Iris pigment epithelial cell (primary cell): ENCODE data around the gene PNPLA8.
"Not testable (repeated sequence)": the region's sequence is repeated elsewhere in the genome, so short reads cannot be mapped to it uniquely, and the experiment has no call there.

Experiments
- DNase-seq: peaks from one replicate; pipeline ENCODE4 v3.0.0-alpha.2; 2011; ENCODE audit warnings: low read depth

Gene PNPLA8, protein sequence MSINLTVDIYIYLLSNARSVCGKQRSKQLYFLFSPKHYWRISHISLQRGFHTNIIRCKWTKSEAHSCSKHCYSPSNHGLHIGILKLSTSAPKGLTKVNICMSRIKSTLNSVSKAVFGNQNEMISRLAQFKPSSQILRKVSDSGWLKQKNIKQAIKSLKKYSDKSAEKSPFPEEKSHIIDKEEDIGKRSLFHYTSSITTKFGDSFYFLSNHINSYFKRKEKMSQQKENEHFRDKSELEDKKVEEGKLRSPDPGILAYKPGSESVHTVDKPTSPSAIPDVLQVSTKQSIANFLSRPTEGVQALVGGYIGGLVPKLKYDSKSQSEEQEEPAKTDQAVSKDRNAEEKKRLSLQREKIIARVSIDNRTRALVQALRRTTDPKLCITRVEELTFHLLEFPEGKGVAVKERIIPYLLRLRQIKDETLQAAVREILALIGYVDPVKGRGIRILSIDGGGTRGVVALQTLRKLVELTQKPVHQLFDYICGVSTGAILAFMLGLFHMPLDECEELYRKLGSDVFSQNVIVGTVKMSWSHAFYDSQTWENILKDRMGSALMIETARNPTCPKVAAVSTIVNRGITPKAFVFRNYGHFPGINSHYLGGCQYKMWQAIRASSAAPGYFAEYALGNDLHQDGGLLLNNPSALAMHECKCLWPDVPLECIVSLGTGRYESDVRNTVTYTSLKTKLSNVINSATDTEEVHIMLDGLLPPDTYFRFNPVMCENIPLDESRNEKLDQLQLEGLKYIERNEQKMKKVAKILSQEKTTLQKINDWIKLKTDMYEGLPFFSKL

DNA sequence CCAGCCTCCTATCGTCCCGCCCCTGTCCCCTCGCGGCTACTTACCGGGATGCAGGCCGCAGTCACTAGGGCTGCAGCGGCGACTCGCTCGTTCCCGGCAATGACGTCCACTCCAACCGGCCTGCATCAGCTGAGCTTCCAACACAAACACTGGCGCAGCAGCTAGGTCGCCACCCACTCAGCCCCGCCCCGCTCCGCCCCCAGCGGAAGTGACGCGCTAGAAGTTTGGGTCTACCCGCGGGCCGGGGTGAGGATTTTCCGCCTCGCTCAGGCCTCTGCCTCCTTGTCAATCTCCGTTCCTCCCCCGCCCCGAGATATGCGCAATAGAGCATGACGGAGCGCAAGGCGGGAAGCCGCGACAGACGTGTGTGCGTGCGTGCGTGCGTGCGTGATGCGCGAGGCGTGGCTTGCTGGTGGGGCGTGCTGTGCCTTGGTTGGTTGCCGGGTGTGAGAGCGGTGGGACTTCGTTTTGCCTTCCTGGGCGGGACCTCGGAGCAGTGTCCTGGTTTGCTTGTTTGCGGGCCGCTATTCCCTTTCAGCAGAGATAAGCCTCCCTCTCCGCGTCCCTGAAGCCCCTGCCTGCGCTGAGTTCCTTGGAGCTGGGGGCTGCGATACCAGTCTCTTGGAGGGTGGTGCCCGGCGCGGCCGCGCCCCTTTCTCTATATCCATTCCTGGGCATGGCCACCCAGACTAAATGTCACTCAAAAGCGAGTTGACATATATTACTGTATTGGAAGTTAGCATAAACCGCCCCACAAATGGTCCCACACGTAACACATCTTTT is at the start of gene PNPLA8:
PNPLA8 (minus strand) TSS at position 151 of the 783 bp plus-strand sequence. CDS start 10,644 bp downstream, outside the sequence.
- DNase-seq, result peak; percentile 100

DNA sequence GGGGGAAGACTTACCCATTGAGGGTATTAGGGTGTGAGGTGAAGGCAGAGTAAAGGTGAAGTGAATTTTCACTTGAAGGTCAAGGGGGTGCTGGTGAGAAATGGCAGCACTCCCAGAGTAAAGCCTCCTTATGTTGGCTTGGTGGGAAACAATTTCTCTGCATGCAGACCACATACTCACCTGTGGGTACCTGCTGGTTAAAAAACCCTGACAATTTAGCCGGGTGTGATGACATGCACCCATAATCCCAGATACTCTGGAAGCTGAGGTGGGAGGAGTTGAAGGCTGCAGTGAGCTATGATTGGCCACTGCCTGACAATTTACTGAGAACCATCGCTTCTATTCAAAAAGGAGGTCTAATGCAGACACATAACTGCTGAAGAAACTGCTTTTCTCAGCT is 49.2 kb upstream of the PNPLA8 start:
- no peak for DNase-seq

DNA sequence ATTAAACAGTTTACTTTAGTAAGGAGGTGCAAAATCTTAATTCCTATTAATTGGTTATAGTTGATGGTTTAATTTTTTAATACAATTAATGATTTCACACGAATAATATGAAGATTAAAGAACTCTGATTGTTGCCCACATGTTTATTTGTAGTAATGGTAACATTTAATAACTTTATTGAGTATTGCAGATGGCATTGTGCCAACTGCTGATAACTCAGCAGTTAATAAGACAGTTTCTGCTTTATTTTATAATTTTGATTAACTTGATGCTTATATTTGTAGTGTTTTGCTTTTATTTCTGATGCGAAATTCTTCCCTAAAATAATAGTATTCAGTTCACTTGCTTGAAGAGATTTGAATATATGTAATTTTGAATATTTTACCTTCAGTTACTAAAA is 46.5 kb upstream of the PNPLA8 start:
- no peak for DNase-seq

DNA sequence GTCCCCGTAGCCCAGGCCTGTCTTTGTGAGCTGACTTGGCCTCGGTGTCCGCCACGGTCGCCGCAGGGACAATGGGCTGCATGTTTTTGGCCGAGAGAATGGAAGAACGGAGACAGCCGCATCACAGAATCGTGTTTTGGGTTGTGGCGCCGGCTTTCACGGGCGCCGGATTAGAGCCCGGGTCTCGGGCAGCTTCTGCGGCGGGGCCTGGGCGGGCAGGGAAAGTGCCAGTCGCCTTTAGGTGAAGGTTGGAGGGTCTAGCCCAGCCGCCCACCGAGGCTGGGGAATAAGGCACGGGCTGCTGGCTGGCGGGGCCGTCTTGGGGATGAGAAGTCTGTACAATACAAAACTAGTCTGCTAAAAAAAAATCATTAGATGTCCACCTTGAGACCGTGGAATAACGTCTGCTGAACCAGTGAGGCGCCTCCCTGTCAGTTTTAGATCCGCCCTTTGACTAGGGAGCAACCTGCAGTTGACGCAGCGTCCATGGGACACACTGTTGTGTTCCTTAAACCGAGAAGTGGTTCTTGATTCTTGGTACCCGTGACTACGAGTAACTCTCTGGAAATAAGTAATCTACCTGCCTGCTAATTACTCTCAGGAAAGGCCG is 44.3 kb upstream of the PNPLA8 start:
- peak; percentile 62 for DNase-seq

DNA sequence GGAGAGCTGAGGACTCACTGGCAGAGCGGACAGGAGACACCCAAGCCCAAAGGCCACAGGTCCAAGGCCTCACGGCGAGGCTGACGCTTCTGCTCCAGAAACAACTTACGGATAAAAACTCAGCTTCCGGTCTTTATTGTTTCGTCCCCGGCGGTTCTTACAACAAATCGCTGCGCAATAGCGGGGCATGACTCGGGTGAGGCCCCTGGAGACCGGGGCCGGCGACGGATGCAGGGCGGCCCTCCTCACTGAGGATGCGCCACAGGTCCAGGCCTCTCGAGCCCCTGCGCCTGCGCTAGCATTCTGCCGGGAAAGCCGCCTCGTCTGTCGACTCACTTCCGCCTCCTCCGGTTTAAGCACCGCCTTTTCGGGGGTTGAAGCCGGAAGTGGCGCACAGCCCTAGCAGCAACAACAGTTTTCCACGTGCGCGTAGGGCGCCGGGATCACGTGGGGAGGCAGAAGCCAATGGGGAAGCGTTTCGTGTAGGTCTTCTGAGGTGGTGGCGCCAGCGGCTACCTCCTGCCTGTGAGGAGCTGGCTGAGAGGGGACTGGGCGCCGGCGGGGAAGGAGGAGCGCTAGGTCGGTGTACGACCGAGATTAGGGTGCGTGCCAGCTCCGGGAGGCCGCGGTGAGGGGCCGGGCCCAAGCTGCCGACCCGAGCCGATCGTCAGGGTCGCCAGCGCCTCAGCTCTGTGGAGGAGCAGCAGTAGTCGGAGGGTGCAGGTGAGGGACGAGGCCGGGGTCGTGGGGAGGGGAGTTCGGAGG is 43.6 kb upstream of the PNPLA8 start, which contains the start of the genes DNAJB9 and THAP5:
DNAJB9 (plus strand) TSS at position 494 of the 765 bp plus-strand sequence. CDS start 1,853 bp downstream, outside the sequence.
THAP5 (minus strand) TSS at position 326 of the 765 bp plus-strand sequence; CDS start at position 189, 137 bp downstream.
- peak; percentile 100 for DNase-seq

DNA sequence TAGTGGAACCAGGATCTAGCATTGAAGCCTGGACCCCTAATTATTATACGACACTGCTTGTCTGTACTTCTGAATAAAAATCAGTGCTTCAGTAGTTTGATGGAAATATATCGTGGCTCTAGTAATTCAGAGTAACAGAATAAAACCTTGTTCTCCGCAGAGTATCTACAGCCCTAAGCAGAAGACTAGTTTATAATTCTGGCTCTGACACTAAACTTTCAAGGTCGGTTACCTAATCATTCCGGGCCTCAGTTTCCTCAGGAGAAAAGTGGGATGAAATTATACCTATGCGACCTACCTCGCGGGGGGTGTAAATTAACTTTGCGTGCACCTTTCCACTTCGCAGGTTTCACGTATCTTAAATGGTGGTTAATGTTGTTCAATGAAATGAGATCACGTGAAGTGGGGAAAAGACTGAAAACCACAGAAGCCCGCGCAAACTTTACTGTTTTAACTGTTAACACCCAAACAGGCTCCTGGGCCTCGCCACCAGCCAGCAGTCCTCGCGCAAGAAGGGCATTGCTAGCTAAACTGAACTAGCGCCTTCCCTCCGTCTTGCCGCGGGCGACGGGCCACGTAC is 43.0 kb upstream of the PNPLA8 start:
- DNase-seq, result no peak

DNA sequence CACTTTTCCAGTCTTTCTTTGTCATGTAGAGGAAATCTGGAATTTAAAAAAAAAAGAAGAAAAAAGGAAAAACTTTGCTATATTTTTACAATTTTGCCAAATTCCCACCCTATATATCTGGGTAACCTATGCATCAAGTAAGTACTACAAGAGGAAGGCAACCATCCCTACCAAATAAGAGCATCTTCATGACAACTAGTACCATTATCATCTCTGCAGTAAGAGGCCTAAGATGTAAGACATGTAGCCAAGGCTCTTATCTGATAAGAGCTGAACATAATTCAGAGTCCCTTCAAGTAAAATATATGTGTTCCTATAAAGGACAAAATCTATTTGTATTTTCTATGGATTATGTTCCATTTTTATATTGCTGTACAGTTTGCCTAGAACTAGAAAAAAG is 40.1 kb upstream of the PNPLA8 start:
- DNase-seq, result no peak

DNA sequence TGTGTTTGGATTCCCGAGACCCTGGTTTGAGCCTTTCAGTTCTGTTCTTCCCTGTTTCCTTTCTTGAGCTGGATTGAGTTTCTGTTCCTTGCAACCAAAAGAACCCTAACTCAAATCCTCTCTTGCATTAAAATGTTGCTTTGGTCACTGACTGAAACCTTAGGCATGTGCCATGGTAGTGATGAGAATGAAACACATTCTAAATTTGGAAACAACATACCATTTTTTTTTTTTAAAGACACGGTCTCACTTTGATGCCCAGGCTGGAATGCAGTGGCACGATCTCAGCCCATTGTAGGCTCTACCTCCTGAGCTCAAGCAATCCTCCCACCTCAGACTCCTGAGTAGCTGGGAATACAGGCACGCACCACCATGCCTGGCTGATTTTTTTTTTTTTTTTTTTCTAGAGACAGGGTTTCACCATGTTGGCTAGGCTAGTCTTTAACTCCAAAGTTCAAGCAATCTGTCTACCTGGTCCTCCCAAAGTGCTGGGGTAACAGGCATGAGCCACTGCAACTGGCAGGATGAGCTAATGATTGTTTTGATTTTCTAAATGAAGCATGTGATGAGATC is 35.2 kb upstream of the PNPLA8 start:
- DNase-seq, result peak; percentile 5

DNA sequence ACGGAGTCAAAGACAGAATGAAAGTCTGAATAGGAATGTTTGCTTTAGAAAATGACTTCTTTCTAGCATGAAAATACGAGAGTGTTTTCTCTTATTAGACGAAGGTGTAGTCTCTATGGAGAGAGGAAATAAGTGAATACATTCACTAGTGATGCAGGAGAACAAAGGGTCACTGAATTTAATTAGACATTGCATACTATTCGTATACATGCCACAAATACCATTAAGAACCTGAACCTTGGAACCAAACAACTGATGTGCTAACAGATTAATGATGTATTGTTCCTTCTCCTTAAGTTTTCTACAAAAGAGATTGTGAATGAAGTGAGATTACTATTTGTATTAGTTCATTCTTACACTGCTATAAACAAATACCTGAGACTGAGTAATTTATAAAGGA is 33.3 kb upstream of the PNPLA8 start:
- no peak for DNase-seq

DNA sequence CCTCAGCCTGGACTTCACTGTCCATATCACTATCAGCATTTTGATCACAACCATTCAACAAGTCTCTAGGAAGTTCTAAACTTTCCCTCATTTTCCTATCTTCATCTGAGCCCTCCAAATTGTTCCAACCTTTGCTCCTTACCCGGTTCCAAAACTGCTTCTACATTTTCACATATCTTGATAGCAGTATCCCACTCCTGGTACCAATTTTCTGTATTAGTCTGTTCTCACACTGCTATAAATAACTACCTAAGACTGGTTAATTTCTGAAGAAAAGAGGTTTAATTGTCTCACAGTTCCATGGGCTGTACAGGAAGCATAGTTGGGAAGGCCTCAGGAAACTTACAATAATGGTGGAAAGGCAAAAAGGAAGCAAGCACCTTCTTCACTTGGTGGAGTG is 31.7 kb upstream of the PNPLA8 start:
- no peak for DNase-seq

DNA sequence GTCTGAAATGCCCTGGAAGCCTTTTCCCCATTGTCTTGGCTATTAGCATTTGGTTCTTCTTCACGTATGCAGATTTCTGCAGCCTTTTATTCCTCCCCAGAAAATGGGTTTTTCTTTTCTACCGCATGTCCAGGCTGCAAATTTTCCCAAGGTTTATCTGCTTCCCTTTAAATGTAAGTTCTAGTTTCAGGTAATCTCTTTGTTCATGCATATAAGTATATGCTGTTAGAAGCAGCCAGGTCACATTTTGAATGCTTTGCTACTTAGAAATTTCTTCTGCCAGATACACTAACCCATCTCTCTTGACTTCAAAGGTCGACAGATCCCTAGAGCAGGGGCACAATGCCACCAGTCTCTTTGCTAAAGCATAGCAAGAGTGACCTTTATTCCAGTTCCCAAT is 31.3 kb upstream of the PNPLA8 start:
- DNase-seq, result no peak

DNA sequence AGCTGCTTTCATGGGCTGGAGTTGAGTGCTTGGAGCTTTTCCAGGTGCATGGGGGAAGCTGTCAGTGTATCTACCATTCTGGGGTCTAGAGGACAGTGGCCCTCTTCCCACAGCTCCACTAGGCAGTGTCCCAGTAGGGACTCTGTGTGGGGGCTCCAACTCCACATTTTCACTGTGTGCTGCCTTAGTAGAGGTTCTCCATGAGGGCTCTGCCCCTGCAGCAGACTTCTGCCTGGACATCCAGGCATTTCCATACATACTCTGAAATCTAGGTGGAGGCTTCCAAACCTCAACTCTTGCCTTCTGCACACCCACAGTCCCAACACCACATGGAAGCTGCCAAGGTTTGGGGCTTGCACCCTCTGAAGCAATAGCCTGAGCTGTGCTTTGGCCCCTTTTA is 30.7 kb upstream of the PNPLA8 start:
- not testable (repeated sequence) for DNase-seq

DNA sequence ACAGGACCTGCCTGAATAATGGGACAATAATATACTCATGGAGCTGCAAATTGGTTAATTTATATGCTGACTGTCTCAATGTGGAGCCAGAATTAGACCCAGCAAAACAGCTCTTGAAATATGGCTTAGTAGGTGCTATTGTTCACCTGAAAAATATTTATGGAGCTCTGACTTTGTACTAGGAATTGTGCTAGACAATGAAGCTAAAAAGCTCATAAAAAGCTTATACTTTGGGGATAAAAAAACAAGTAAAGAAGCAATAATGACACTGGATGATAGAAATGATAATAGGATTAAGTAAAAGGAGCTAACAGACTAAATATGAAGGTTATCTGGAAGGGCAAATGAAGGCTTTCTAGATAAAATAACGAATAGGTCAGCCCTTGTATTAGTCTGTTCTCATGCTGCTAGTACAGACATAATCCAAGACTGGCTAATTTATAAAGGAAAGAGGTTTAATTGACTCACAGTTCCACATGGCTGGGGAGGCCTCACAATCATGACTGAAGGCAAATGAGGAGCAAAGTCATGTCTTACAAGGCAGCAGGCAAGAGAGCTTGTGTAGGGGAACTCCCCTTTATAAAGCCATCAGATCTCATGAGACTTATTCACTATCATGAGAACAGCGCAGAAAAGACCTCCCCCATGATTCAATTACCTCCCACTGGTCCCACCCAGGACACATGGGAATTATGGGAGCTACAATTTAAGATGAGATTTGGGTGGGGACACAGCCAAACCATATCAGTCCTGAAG is 22.4 kb upstream of the PNPLA8 start:
- not testable (repeated sequence) for DNase-seq

DNA sequence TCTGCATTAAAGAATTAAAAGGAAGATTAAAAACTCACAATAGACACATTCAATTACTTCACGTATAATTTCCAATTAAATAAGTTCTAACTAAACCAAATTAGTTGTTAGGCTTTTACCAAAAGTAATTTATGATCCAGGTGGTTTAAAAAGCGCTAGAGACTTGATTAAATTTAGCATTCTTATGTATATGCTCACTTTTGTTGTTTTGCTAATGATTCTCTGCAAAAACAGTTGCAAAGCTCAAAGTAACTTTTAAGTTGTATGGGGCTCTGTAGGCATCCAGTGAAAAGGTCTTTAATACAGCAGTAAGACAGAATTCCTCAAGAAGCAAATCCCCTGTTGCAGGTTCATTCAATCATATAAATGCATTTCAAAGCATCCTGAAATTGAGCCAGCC is 15.5 kb upstream of the PNPLA8 start:
- no peak for DNase-seq

DNA sequence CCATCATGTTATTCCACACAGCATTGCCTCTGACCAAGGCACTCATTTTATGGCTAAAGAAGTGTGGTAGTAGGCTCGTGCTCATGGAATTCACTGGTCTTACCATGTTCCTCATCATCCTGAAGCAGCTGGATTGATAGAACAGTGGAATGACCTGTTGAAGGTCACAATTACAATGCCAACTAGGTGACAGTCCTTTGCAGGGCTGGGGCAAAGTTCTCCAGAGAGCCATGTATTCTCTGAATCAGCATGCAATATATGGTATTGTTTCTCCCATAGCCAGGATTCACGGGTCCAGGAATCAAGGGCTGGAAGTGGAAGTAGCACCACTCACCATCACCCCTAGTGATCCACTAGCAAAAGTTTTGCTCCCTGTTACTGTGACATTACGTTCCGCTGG is 12.8 kb upstream of the PNPLA8 start:
- not testable (repeated sequence) for DNase-seq

DNA sequence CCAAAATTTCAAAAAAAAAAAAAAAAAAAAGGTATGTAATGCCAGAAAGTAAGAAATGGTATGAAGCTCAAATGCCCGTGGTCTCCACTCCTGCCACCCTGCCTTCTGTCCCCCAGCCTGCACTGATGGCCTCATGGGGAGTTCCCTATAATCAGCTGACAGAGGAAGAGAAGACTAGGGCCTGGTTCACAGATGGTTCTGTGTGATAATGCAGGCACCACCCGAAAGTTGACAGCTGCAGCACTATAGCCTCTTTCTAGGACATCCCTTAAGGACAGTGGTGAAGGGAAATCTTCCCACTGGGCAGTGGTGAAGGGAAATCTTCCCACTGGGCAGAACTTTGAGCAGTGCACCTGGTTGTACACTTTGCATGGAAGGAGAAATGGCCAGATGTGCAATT is 12.3 kb upstream of the PNPLA8 start:
- DNase-seq, result not testable (repeated sequence)

DNA sequence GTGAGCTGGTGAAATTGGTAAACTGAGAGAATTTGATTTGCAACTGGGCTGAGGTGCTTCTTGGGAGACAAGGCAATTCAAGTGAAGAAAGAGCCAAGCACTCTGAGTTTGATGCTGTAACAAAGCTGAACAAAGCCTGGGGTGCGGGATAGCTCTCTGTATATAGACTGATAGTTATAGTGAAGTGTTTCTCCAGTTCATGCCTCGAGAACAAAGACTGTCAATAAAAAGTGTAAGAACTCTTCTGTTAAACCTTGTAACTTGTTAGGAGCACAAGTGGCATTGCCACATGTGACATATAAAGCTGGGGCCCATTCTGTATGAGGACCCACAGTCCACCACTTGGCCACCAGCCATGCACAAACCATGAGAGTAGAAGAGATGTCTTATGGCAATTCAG is 11.3 kb upstream of the PNPLA8 start:
- DNase-seq, result no peak

DNA sequence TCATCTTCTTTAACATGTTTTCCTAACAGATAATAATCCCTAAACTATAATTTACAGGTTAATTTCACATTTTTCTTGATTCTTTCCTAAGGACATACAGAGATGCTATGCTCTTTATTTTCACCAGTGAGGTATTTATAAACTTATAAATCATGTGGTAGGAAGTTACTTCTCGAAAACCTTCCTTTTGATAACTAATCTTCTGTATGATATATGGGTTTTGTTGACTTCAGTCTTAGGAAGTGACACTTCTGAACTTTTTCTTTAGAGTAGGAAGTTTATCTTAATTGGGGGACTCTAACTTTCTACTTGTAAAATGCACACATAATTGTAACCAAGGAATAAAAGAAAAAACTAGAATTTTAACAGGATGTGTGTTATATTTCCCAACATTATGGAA is 9.8 kb upstream of the PNPLA8 start:
- no peak for DNase-seq

DNA sequence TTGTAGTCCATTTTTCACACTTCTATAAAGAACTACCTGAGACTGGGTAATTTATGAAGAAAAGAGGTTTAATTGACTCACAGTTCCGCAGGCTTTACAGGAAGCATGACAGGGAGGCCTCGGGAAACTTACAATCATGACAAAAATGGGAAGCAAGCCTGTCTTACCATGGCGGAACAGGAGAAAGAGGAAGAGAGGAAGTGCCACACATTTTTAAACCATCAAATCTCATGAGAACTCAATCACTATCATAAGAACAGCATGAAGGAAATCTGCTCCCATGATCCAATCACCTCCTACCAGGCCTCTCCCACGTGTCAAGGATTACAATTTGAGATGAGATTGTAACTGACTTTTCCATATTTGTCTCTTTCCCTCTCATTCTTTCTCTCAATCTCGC is 9.3 kb upstream of the PNPLA8 start:
- no peak for DNase-seq

DNA sequence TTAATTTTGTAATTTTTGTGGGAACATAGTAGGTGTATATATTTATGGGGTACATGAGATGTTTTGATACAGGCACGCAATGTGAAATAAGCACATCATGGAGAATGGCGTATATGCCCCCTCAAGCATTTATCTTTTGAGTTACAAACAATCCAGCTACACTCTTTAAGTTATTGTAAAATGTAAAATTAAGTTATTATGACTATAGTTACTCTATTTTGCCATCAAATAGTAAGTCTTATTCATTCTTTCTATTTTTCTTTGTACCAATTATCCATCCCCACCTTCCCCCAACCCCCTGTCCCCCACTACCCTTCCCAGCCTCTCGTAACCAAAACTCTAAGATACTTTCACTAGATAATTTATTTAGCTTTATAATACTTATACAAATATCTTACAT is 7.8 kb upstream of the PNPLA8 start:
- DNase-seq, result no peak
